ENCODE data around the gene EFNA5.

Gene EFNA5

DNA sequence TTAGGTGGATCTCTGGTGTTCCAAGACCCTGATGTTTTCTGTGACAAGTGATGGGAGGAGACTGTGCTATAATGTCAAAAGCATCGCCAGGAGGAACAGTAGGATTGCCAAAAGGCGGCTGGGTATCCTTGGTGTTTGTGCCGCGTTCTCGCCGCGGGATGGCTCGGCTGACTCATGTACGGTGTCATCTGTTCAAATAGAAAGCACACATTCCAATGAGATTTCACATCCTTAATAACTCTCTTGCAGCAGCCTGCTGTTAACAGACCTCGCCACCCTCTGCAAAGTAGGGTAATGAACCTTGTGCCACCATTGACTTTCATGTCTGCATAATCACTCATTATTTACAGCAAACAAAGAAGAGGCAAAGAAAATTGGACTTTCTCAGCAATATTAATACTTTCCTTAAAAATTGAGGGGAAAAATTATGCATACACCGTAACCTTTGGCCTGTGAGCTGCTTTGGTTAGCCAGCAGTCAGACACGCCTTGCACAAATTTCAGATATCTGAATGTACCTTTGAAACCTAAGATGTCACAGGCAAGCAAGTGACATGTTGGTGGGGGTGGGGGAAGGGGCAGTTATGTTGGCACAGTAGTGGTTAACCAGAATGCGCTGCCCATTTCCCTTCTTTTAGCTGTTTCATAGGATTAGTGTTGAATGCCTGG lies 289.4 kb downstream of the EFNA5 start:
- Mint-ChIP-seq H3K9me3 (ENCODE audit: low read depth) (no peaks in the 10 kb centered on the region), H3K27me3 (peaks cover 3% of the 10 kb centered on the region), H3K4me1 (ENCODE audit: low read depth) (no peaks in the 10 kb centered on the region), H3K4me3 (no peak overlapping the region), H3K36me3 (no peaks in the 10 kb centered on the region), H3K27ac (no peak overlapping the region)

DNA sequence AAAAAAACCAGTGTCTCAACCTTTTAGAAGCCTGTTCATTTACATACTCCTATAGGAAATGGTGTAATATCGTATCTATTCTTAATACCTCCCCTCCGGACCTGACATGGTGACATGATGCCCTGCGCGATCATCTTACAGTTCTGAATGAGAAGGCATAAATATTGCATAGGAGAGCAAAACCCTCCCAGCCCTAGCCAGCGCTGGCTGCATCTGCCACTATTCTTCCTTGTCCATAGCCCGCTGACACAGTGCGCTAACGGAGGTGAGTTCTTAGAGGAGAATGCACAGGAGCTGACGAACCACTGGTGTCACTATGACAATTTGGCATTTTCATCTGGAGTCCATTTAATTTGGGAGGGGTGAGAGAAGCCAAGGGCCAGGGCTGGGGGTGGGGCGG lies 290.1 kb downstream of the EFNA5 start:
- H3K4me3 Mint-ChIP-seq = no peak overlapping the region
- no peaks in the 10 kb centered on the region for H3K36me3 Mint-ChIP-seq
- no peaks in the 10 kb centered on the region for H3K4me1 Mint-ChIP-seq (ENCODE audit: low read depth)
- peaks cover 3% of the 10 kb centered on the region for H3K27me3 Mint-ChIP-seq
- no peaks in the 10 kb centered on the region for H3K9me3 Mint-ChIP-seq (ENCODE audit: low read depth)
- H3K27ac Mint-ChIP-seq = no peak overlapping the region

- H3K9me3 Mint-ChIP-seq (ENCODE audit: low read depth) = no peaks in the 10 kb centered on the region
- H3K27me3 Mint-ChIP-seq = peaks cover 3% of the 10 kb centered on the region
- H3K4me1 Mint-ChIP-seq (ENCODE audit: low read depth) = no peaks in the 10 kb centered on the region
- no peak overlapping the region for H3K27ac Mint-ChIP-seq
- no peak overlapping the region for H3K4me3 Mint-ChIP-seq
- no peaks in the 10 kb centered on the region for H3K36me3 Mint-ChIP-seq
Measured at GRCh38 chr5:107378218-107378899, 292.4 kb downstream of the EFNA5 start.

DNA sequence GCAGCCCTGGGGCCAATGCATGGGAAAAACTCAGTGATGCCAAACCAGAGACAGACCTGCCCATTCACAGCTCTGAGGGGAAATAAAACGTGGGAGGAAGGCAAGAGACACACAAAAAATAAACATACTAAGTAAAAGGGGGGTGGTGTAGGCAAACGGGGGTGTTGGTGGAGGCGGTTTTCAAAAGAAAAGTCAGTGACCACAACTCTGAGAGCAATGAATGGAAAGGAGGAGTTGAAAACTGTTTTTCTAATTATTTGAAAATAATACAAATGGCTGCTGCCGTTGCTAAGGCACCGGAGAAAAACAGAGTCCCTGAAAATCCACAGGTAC lies 293.5 kb downstream of the EFNA5 start:
- Mint-ChIP-seq H3K4me3 (no peak overlapping the region), H3K27me3 (peaks cover 3% of the 10 kb centered on the region), H3K27ac (no peak overlapping the region), H3K4me1 (ENCODE audit: low read depth) (no peaks in the 10 kb centered on the region), H3K36me3 (no peaks in the 10 kb centered on the region), H3K9me3 (ENCODE audit: low read depth) (no peaks in the 10 kb centered on the region)

- Mint-ChIP-seq H3K9me3 (ENCODE audit: low read depth) (no peaks in the 10 kb centered on the region), H3K27me3 (peaks cover 3% of the 10 kb centered on the region), H3K36me3 (no peaks in the 10 kb centered on the region), H3K27ac (no peak overlapping the region), H3K4me3 (no peak overlapping the region), H3K4me1 (ENCODE audit: low read depth) (no peaks in the 10 kb centered on the region)
Measured at GRCh38 chr5:107376546-107377276, 294.0 kb downstream of the EFNA5 start.

GRCh38 chr5:107373549-107374263 lies 297.0 kb downstream of the EFNA5 start:
- no peak overlapping the region for H3K4me3 Mint-ChIP-seq
- no peak overlapping the region for H3K27ac Mint-ChIP-seq
- H3K4me1 Mint-ChIP-seq (ENCODE audit: low read depth) = no peaks in the 10 kb centered on the region

DNA sequence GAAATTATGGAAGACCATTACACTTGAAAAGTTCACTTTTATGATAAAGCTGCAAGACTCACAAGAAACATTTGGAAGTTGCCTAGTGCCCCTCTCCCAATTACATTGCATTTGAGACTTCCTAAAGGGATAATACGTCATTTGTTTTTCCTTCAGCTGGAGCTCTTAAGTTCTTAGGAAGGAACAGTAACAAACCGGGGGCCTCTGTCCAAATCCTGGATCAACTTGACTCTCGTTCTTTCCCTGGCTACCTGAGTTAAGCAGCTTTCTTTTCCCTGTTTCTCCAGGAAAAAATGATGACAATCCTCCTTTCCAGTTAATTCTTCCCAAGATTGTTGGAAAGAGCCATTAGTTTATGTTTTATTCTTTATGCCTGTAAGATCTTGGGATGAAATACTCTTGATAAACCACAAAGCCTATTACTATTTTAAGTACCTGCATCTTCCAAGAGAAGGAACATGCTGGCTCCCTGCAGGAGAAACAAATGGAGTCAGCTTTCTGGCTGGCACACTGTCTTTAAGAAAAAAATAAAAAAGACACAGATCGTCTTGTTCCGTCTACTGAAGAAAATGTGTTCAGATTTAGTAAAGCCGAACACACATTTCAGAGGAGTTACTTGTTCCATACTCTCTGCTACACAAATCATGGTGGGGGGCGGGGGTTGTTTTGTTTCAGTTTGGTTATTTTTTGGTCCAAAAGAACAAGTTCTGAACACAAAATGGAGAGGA lies 297.9 kb downstream of the EFNA5 start:
- H3K4me3 Mint-ChIP-seq = no peak overlapping the region
- no peaks in the 10 kb centered on the region for H3K9me3 Mint-ChIP-seq (ENCODE audit: low read depth)
- no peak overlapping the region for H3K27ac Mint-ChIP-seq
- no peaks in the 10 kb centered on the region for H3K4me1 Mint-ChIP-seq (ENCODE audit: low read depth)
- H3K36me3 Mint-ChIP-seq = no peaks in the 10 kb centered on the region
- peaks cover 3% of the 10 kb centered on the region for H3K27me3 Mint-ChIP-seq

More at GRCh38 chr5:107373549-107374263, 297.0 kb downstream of the EFNA5 start:
- Mint-ChIP-seq H3K9me3 (ENCODE audit: low read depth) (no peaks in the 10 kb centered on the region), H3K36me3 (no peaks in the 10 kb centered on the region), H3K27me3 (peaks cover 3% of the 10 kb centered on the region)

DNA sequence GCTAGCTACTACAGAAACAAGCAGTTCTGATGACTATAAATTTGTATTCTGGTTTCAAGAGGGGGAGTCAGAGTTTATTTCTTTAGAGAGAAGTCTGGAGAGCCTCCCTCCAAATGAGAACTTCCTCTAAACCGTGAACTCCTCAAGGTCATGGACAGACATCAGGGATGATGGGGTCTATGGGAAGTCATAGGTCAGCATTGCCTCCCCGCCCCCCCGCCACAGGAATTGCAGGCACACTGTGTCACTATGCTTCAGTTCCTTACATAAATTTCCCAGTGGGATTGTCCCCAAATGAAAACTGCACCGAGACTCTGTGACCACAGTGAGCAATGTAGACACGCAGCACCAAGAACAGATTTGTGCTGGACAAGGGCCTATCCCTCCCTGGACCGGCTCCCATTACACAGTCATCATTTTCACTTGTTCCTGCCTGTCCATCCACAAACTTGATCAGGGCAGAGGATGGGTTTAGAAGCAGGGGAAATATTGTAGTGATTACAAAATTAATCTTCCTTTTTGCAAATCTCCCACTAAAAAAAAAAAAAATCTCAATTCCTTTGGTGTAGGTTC lies 300.3 kb downstream of the EFNA5 start:
- Mint-ChIP-seq H3K27me3 (peaks cover 4% of the 10 kb centered on the region), H3K4me3 (no peak overlapping the region), H3K9me3 (ENCODE audit: low read depth) (no peaks in the 10 kb centered on the region), H3K27ac (no peak overlapping the region), H3K4me1 (ENCODE audit: low read depth) (peaks cover 4% of the 10 kb centered on the region), H3K36me3 (no peaks in the 10 kb centered on the region)

GRCh38 chr5:107369622-107370021 lies 301.1 kb downstream of the EFNA5 start:
- no peaks in the 10 kb centered on the region for H3K9me3 Mint-ChIP-seq (ENCODE audit: low read depth)
- H3K27ac Mint-ChIP-seq = no peak overlapping the region

GRCh38 chr5:107368615-107369014 lies 302.1 kb downstream of the EFNA5 start:
- H3K27ac Mint-ChIP-seq = no peak overlapping the region
- peaks cover 6% of the 10 kb centered on the region for H3K27me3 Mint-ChIP-seq
- peaks cover 4% of the 10 kb centered on the region for H3K4me1 Mint-ChIP-seq (ENCODE audit: low read depth)
- H3K36me3 Mint-ChIP-seq = no peaks in the 10 kb centered on the region
- H3K9me3 Mint-ChIP-seq (ENCODE audit: low read depth) = no peaks in the 10 kb centered on the region
- no peak overlapping the region for H3K4me3 Mint-ChIP-seq

More at GRCh38 chr5:107369622-107370021, 301.1 kb downstream of the EFNA5 start:
- Mint-ChIP-seq H3K4me3 (no peak overlapping the region), H3K36me3 (no peaks in the 10 kb centered on the region), H3K27me3 (peaks cover 6% of the 10 kb centered on the region), H3K4me1 (ENCODE audit: low read depth) (peaks cover 4% of the 10 kb centered on the region)

- H3K4me3 Mint-ChIP-seq = no peak overlapping the region
- H3K36me3 Mint-ChIP-seq = no peaks in the 10 kb centered on the region
- no peak overlapping the region for H3K27ac Mint-ChIP-seq
- no peaks in the 10 kb centered on the region for H3K9me3 Mint-ChIP-seq (ENCODE audit: low read depth)
- peaks cover 6% of the 10 kb centered on the region for H3K27me3 Mint-ChIP-seq
- peaks cover 4% of the 10 kb centered on the region for H3K4me1 Mint-ChIP-seq (ENCODE audit: low read depth)
Measured at GRCh38 chr5:107367939-107368338, 302.8 kb downstream of the EFNA5 start.

DNA sequence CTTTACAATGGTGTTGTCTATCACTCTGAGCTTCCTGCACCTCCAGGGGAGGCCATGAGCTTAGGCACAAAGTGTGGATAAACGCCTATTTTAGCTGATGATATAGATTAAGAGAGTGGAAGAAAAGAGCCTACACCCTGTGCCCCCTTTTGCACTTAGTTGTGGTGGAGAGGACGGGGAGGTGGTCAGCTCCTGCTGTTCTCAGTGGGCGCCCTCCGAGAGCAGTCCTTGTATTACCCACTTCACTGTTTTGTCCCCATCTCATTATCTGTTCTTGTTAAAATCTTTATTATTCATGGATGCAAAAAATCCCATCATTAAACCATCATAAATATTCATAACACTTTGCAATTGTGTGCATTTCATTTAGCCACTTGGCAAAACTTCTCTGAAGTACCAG lies 303.3 kb downstream of the EFNA5 start:
- Mint-ChIP-seq H3K9me3 (ENCODE audit: low read depth) (no peaks in the 10 kb centered on the region), H3K27ac (no peak overlapping the region), H3K36me3 (no peaks in the 10 kb centered on the region), H3K4me1 (ENCODE audit: low read depth) (peaks cover 4% of the 10 kb centered on the region), H3K4me3 (no peak overlapping the region), H3K27me3 (peaks cover 6% of the 10 kb centered on the region)

DNA sequence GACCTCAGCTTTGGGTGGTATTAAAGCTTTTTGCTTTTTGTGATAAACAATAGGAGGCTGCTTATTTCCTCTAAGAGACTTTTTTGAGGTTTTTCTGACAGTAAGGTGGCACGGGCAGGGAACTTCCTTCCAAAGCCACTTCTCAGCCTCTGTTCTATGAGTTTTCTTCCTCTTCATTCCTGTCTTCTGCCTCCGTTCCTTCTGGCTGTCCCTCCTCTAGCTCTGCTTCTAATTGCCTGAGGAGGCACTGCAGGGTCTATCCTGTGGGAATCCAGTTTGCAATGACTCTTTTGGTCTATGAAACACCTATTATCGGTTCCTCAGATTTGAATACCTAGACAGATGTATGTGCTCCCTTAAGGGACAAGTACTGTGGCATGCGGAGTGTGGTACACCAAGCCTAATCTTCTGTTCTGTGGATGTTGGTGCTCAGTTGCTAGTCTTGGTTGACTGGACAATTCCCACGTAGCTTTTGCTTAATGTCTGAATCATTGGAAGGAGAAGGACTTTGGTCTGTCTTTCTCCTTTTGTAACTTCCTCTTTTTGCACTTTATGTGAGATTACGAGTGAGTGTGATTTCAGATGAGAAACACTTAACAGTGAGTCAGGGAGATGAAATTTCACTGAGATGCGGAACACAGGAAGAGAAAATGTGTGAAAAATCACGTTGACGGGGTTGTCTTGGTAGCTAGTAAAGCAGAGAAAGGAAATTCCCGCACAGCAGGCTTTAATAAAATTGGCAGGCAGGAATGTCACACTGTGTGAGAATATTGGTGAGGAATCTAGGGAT lies 305.2 kb downstream of the EFNA5 start:
- peaks cover 4% of the 10 kb centered on the region for H3K4me1 Mint-ChIP-seq (ENCODE audit: low read depth)
- H3K27ac Mint-ChIP-seq = no peak overlapping the region
- peaks cover 2% of the 10 kb centered on the region for H3K9me3 Mint-ChIP-seq (ENCODE audit: low read depth)
- no peaks in the 10 kb centered on the region for H3K36me3 Mint-ChIP-seq
- peaks cover 6% of the 10 kb centered on the region for H3K27me3 Mint-ChIP-seq
- H3K4me3 Mint-ChIP-seq = no peak overlapping the region

All from activated naive CD8-positive, alpha-beta T cell (primary cell).